ENCODE results near the gene C21orf91.

- TF ChIP-seq POLR2A (IDR thresholded peaks at IDR 0.05; ENCODE audit: extremely low read depth, insufficient read length) (no peak), CTCF (IDR thresholded peaks at IDR 0.05; ENCODE audit: low read depth, low read length) (no peak), MAX (IDR thresholded peaks at IDR 0.05; ENCODE audit: low read depth, low read length) (no peak), MYC (IDR thresholded peaks at IDR 0.05; ENCODE audit: low read depth, low read length) (no peak)
These were observed 53.9 kb downstream of the C21orf91 start for GRCh38 chr21:17765207-17765606.
